ENCODE results near the gene ENOX1.

DNA sequence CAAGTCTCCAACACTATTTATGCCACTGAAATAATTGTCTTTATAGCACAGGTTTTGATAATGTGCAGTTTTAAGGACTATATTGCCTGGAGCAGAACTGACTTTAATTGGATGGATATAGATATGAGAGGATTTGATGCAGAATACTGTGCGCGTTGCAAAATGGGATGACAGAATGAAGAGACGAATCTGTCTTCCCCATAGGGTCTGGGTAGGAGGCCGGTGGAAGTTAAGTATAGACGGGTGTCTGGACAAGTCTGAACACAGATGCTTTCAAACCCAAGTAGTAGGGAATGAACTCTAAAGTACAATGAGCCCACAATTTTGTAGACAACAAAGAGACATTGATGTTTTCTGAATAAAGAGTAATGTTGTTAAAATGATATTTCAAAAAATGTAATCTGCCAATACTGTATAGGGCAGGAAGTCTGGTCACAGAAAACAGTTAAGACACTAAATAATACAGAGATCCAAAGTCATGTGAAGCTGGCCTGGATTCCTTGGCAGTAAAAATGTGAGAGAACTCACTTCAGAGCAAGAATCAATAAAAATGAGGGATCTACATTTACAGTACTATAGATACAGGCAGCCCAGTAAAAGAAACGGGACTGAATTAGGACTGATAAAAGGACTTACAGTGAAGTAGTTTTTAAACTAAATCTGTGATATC lies 125.5 kb downstream of the ENOX1 start:
- no peak for TF ChIP-seq CTCF (IDR thresholded peaks at IDR 0.05)
- no peak for TF ChIP-seq POLR2A (IDR thresholded peaks at IDR 0.05)
